SH-SY5Y (cell line): ENCODE results near the gene RIBC2.

Experiments
- GATA2 ChIP-seq: IDR thresholded peaks from 2 replicates; pipeline ENCODE4 v1.6.1; 2011; ENCODE audit warnings: mild to moderate bottlenecking, low read depth, low read length
- GATA3 ChIP-seq: IDR thresholded peaks from 2 replicates; pipeline ENCODE4 v1.6.1; 2011; ENCODE audit warnings: low read depth, mild to moderate bottlenecking, low read length, moderate library complexity

- no peak for TF ChIP-seq GATA2
- TF ChIP-seq GATA3, result no peak
These were observed 63.3 kb downstream of the RIBC2 start for GRCh38 chr22:45476814-45477213.
